K562 (cell line): Measurements from ENCODE around the gene PDGFC. TPM values are rescaled to one million over a fixed set of nuclear protein-coding genes. Genes with fewer than 3 reads are reported as not detected.

Experiments used
- ATAC-seq: fragments of 200-7000 bp; cut with Tn5 transposase; 3 replicates; pipeline ENCODE4 v1.9.1; 2020; ENCODE audit warnings: moderate library complexity
- BruUV-seq: library from RNA; stranded (reverse); fragments of 400-500 nt; replicated peaks from 2 replicates; lab custom pipeline; 2021; lab: Mats Ljungman, UMichigan
- CTCF ChIA-PET: fragments of 300-600 bp; formaldehyde crosslinking; extraction: SDS; loops from one replicate; lab custom pipeline; 2021; ENCODE audit warnings: low intra/inter-chr PET ratio; lab: Yijun Ruan, JAX
- POLR2A ChIA-PET: fragments of 300-600, 350-650 bp; sonication (Branson Sonifier 250); formaldehyde crosslinking; extraction: SDS; loops from one replicate; lab custom pipeline; 2021; ENCODE audit warnings: antibody characterized with exemption, inconsistent platforms; lab: Yijun Ruan, JAX
- DNase-seq, 4 experiments: peaks; one replicate each; pipeline versions ENCODE4 v3.0.0 to v3.0.0-alpha.2; 2011 to 2018; ENCODE audit warnings: low spot score in 3 of 4, mixed read lengths in 3 of 4; ENCODE audit errors: extremely low read depth in 1 of 4
- FAIRE-seq: peaks from 2 replicates; lab custom pipeline; 2011; peaks lifted over from hg19 to GRCh38; lab: Jason Lieb, UNC
- H2AFZ ChIP-seq: 2 replicates; pipeline ENCODE4 v1.6.0; 2011; ENCODE audit warnings: low read depth, low read length, control low read depth, inconsistent platforms
- H3K27ac ChIP-seq: fragments of 200-600 bp; 3 replicates; pipeline ENCODE4 v1.8.0; 2011; ENCODE audit warnings: low read depth, mild to moderate bottlenecking, control low read depth, inconsistent platforms, low read length, moderate library complexity, mixed read lengths; ENCODE audit errors: extremely low read depth
- H3K27me3 ChIP-seq, 2 experiments: fragments of 300-600 bp in 1 of 2; 2 replicates in 1 of 2; 3 replicates in 1 of 2; pipeline versions ENCODE4 v1.6.0 to v1.8.0; 2011; ENCODE audit warnings: inconsistent platforms in 2 of 2, low read length in 2 of 2, mild to moderate bottlenecking in 1 of 2, mixed read lengths in 1 of 2, moderate library complexity in 1 of 2; ENCODE audit not compliant: control insufficient read depth in 2 of 2, insufficient read depth in 2 of 2
- H3K36me3 ChIP-seq: fragments of 300-600 bp; 3 replicates; pipeline ENCODE4 v1.8.0; 2011; ENCODE audit warnings: mild to moderate bottlenecking, low read length, inconsistent platforms; ENCODE audit not compliant: control insufficient read depth, insufficient read depth
- H3K4me1 ChIP-seq, 2 experiments: fragments of 200-600 bp in 1 of 2; replicated peaks in 1 of 2; 2 replicates in 1 of 2; 3 replicates in 1 of 2; pipeline versions ENCODE4 v1.5.1 to v1.8.0; 2011; ENCODE audit warnings: inconsistent platforms in 2 of 2, low read length in 2 of 2, mild to moderate bottlenecking in 1 of 2, mixed read lengths in 1 of 2, moderate library complexity in 1 of 2; ENCODE audit not compliant: control insufficient read depth in 2 of 2, insufficient read depth in 2 of 2
- H3K4me2 ChIP-seq: 2 replicates; pipeline ENCODE4 v1.6.1; 2011; ENCODE audit warnings: low read length, control low read depth, inconsistent platforms, mixed read lengths; ENCODE audit not compliant: insufficient read depth
- H3K4me3 ChIP-seq: fragments of 200-600 bp; sonication (generic), shearing (Covaris generic); 2 replicates; pipeline ENCODE4 v1.5.1; 2016; ENCODE audit warnings: control low read depth, inconsistent platforms
- H3K79me2 ChIP-seq: fragments of 200-600 bp; 3 replicates; pipeline ENCODE4 v1.8.0; 2011; ENCODE audit warnings: low read length, inconsistent platforms; ENCODE audit not compliant: control insufficient read depth, insufficient read depth
- H3K9ac ChIP-seq, 2 experiments: 2 replicates each; pipeline versions ENCODE4 v1.6.0 to v1.6.1; 2011; ENCODE audit warnings: low read depth in 2 of 2, low read length in 2 of 2, control low read depth in 1 of 2, inconsistent platforms in 1 of 2, mild to moderate bottlenecking in 1 of 2, mixed read lengths in 1 of 2; ENCODE audit not compliant: insufficient read depth in 1 of 2
- H3K9me1 ChIP-seq: one replicate; pipeline ENCODE4 v1.6.0; 2011; ENCODE audit warnings: inconsistent platforms, mild to moderate bottlenecking, low read length, moderate library complexity; ENCODE audit not compliant: control insufficient read depth, insufficient read depth
- H3K9me3 ChIP-seq: replicated peaks from 2 replicates; pipeline ENCODE4 v1.5.1; 2011; ENCODE audit warnings: low read depth, low read length, inconsistent platforms; ENCODE audit not compliant: control insufficient read depth, insufficient read depth
- H4K20me1 ChIP-seq: replicated peaks from 2 replicates; pipeline ENCODE4 v1.6.1; 2011; ENCODE audit warnings: low read length, inconsistent platforms, mixed read lengths; ENCODE audit not compliant: control insufficient read depth, insufficient read depth
- CBX1 ChIP-seq: sonication (generic); IDR thresholded peaks from 2 replicates; pipeline ENCODE4 v1.6.1; 2016; ENCODE audit warnings: antibody characterized with exemption, low read depth, mild to moderate bottlenecking
- DACH1 ChIP-seq: fragments of 450-650 bp; IDR thresholded peaks from 2 replicates; pipeline ENCODE4 v1.6.1; 2018; ENCODE audit not compliant: partially characterized antibody
- HDAC3 ChIP-seq: fragments of 450-650 bp; IDR thresholded peaks from 2 replicates; pipeline ENCODE4 v1.6.1; 2018; ENCODE audit warnings: borderline replicate concordance, mild to moderate bottlenecking, moderate library complexity; ENCODE audit not compliant: partially characterized antibody
- TSC22D4 ChIP-seq: fragments of 450-650 bp; IDR thresholded peaks from 2 replicates; pipeline ENCODE4 v1.6.1; 2016; ENCODE audit warnings: missing genetic modification characterization, missing biosample characterization, control low read depth
- ZC3H8 ChIP-seq: fragments of 450-650 bp; IDR thresholded peaks from 2 replicates; pipeline ENCODE4 v1.6.1; 2017
- WGBS: fragments of 100-300 bp; shearing (Covaris generic); methylation state at CpG from one replicate; pipeline ENCODE4 v1.1.6; 2016; ENCODE audit warnings: low coverage, mixed read lengths; ENCODE audit not compliant: insufficient coverage; ENCODE audit errors: missing lambda C conversion rate; 5-methylcytosine and 5-hydroxymethylcytosine counted together
- in situ Hi-C: fragments of 300-500 bp; cut with MboI; formaldehyde crosslinking; loops from 4 replicates; pipeline ENCODE4 v1.15.0; 2018; ENCODE audit warnings: inconsistent platforms, mixed read lengths
- intact Hi-C: fragments of 100-400 bp; cut with micrococcal nuclease; formaldehyde crosslinking; loops from 2 replicates; pipeline ENCODE4 v1.14.2; 2022
- polyA plus RNA-seq, 8 experiments: library from polyadenylated mRNA; depleted of rRNA in 4 of 8; stranded (reverse) in 5 of 8; unstranded in 3 of 8; fragments of >200 nt; fragmentation: Nextera tagmentation in 2 of 8; fragmentation: Illumina TruSeq in 1 of 8; extraction: Ambion mirVana in 2 of 8; extraction: Trizol in 1 of 8; gene quantifications; 2 replicates each; pipeline versions ENCODE4 v1.2.1 to v1.2.3, GENCODE V29; 2011 to 2014; ENCODE audit warnings: inconsistent platforms in 1 of 8, missing spikeins in 1 of 8
- total RNA-seq, 7 experiments: library from RNA; depleted of rRNA in 6 of 7; stranded (reverse); fragments of >200 nt in 6 of 7; fragmentation: Illumina TruSeq in 2 of 7; extraction: Trizol in 2 of 7; gene quantifications; 2 replicates each; pipeline versions ENCODE4 v1.2.1 to v1.2.3, GENCODE V29; 2011 to 2021; ENCODE audit warnings: low replicate concordance in 1 of 7

Gene PDGFC
- total and polyA plus RNA-seq, 9 of the 15 experiments (the other 6 are each of a cell fraction or from before 2014, with no cell fraction given) = not detected

DNA sequence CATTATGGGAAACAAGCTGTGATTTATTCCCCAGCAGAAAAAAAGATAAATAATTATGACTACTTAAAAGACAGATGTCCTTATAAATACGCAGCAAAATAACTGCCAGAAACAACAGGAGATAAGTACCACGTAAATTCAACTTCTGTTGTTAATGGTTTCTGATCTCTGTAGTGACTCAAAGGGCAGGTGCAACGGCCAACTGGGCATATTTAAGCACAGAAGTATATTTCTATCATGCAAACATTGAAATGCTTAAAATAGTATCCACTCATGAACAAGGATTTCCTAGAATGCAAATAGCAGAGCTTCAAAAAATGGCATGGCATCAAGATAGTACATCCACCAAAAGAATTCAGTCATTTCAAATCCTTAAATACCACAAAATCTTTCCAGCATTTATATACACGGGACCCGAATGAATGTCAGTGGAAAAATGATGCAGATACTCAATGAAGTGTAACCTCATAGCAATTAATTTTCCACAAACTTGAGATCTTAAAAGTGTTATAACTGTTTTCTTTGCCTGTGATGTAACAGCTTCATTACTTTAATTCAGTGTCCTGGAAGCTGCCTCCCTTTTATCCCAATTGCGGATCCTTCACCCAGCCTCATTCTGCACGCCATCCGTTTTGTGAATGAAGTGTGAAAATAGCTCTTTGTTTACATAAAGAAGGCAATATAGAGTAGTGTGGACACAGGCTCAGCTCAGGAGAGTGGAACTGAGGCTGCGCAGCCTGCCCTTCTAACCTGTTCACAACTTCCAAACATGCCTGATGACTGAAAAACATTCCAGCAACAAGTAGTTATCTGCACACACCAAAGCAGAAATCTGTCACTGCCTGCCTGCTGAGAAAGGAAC lies 10.2 kb downstream of the PDGFC start:
- POLR2A ChIA-PET = no interaction called here
- H3K9me3 ChIP-seq = no peaks in the 10 kb centered on the region
- no peak overlapping the region for H3K4me2 ChIP-seq
- CTCF ChIA-PET = no interaction called here
- under 1% methylated on average over 9 of the region's 9 CpGs for WGBS
- in situ Hi-C loops (no loop called here), intact Hi-C loops (no loop called here)
- H3K79me2 ChIP-seq = no peaks in the 10 kb centered on the region
- no peak for ATAC-seq
- no peak overlapping the region for H3K9ac ChIP-seq
- no peaks in the 10 kb centered on the region for H3K9me1 ChIP-seq
- TF ChIP-seq ZC3H8 = no peak
- no peak for TF ChIP-seq HDAC3
- TF ChIP-seq CBX1 = no peak
- H3K4me1 ChIP-seq = no peaks in the 10 kb centered on the region
- H3K27ac ChIP-seq = no peak overlapping the region
- H3K36me3 ChIP-seq = no peaks in the 10 kb centered on the region
- no peak for DNase-seq
- no TSS peak for BruUV-seq
- H2AFZ ChIP-seq = no peak overlapping the region
- no peaks in the 10 kb centered on the region for H4K20me1 ChIP-seq
- FAIRE-seq = no peak
- H3K4me3 ChIP-seq = no peak overlapping the region
- no peaks in the 10 kb centered on the region for H3K27me3 ChIP-seq

DNA sequence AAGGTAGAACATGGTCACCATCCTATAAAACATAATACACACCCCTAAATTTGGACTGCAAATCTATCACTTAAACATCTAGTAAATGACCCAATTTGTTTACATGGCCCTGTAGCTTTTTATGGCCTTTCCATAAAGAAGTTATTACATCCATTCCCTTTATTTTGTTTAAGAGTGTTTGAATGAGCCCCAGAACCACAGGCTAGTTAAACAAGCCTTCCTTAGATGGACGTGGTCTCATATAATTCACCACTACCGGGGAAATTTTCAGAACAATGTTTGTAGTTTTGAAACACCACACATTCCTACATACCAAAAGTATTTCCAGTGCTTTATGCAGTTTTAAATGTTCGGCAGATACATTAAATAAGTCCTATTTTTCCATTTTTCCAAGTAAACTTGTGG lies 12.3 kb downstream of the PDGFC start:
- BruUV-seq = no TSS peak
- in situ Hi-C loops (no loop called here), intact Hi-C loops (no loop called here)
- 0% methylated on average over 3 of the region's 3 CpGs for WGBS
- Histone ChIP-seq H3K9me3 (no peaks in the 10 kb centered on the region), H3K4me2 (no peak overlapping the region), H4K20me1 (no peaks in the 10 kb centered on the region), H3K9ac (no peak overlapping the region), H2AFZ (no peak overlapping the region), H3K79me2 (no peaks in the 10 kb centered on the region), H3K36me3 (no peaks in the 10 kb centered on the region), H3K4me1 (no peaks in the 10 kb centered on the region), H3K27ac (no peak overlapping the region), H3K9me1 (no peaks in the 10 kb centered on the region), H3K27me3 (no peaks in the 10 kb centered on the region), H3K4me3 (no peak overlapping the region)
- POLR2A ChIA-PET = no interaction called here
- no peak for ATAC-seq
- CTCF ChIA-PET = no interaction called here
- TF ChIP-seq TSC22D4 (tag) (no peak), DACH1 (no peak)
- DNase-seq = no peak
- no peak for FAIRE-seq
